ENCODE results near the gene KREMEN1.
A peak's percentile ranks its signal among the peaks of the same experiment; 100 is the strongest.
"Not testable (repeated sequence)": the region's sequence is repeated elsewhere in the genome, so short reads cannot be mapped to it uniquely, and the experiment has no call there.

KREMEN1 gene, protein sequence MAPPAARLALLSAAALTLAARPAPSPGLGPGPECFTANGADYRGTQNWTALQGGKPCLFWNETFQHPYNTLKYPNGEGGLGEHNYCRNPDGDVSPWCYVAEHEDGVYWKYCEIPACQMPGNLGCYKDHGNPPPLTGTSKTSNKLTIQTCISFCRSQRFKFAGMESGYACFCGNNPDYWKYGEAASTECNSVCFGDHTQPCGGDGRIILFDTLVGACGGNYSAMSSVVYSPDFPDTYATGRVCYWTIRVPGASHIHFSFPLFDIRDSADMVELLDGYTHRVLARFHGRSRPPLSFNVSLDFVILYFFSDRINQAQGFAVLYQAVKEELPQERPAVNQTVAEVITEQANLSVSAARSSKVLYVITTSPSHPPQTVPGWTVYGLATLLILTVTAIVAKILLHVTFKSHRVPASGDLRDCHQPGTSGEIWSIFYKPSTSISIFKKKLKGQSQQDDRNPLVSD

DNA sequence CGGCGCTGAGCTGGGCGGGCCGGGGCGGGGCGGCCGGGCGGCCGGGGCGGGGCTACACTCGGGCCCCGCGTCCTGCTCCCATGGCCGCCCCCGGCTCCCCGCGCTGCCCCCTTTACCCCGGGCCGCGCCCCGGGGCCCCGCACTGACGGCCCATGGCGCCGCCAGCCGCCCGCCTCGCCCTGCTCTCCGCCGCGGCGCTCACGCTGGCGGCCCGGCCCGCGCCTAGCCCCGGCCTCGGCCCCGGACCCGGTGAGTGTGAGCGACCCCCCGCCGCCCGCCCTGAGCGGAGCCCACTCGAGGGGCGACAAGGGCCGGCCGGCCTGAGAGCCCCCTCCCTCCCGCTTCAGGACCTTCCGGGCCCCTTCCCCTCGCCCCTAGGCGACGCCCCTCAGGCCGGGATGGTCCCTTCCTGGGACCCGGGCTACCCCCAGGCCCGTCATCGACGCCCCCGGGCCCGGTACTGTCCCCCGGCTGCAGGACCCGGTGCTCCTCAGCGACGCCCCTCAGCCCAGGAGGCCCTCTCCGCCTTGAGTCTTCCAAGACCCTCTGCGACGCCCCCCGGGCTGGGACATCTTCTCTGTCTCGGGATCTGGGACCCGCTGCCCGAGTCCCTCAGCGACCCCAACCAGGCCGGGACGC is at the start of gene KREMEN1:
Gene KREMEN1, plus strand, starts transcription at position 57 of the 639 bp plus-strand sequence. Its CDS starts 96 bp downstream, at position 153.
- no peak for DNase-seq

DNA sequence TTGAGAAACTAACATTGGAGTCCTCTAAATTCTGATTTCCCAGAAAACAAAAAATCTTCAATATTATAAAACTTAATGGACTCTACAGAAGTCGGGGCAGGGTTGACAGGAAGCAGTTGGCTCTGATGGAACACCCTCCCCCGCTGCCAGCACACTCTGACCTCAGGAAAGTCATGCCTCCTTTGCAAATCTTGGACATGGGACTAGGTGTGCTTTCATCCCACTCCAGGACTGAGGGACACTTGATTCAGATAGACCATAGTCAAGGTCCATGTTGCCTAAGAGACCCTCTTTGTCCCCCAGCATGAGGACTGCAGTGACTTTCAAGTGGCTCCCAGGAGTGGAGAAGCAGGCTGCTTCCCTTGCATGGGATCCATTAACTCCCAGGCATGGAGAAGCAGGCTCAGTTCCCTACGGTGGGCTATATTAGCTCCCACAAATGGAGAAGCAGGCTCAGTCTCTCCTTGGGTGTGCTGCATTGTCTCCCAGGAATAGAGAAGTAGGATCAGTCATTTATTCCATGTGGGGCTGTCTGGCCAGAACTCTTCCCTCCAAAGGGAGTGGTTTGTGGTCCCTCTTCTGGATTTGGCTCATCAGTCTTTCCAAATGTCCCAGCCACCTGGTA is 49.6 kb upstream of the KREMEN1 start:
- DNase-seq, result no peak

DNA sequence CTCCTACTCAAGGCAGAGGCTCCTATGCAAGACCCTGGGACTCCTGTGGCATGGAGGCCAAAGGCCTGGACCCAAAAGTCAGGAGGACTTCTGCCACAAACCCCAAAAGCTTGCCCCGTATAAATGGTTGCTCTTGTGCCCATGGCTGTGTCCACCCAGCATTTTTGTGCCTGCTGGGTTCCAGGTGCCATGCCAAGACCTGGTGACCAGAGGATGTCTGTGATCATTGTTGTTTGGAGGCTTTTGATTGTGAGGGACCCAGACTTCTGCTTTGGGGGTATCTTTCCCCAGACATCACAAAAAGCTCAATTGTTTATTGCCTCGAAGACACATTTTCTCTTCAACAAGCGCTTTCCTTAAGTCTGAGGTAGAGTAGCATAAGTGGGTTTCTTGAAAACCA is 46.3 kb upstream of the KREMEN1 start:
- no peak for DNase-seq

DNA sequence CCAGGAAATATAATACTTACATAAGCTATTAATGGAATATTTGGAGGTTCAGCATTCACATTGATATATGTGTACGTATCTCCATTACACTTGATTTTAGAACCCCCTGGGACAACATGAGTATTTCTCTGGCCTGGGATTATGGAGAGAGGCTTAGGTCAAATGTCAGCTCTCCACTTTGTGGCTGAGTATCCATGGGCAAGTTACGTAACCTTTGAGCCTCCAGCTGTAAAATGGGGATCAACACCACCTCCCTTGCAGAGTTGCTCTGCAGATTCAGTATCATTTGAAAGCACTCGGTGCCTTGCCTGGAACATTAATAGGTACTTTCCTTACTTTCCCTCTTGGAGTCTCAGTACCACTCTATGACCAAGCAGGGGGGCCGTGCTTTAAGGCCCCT is 44.4 kb upstream of the KREMEN1 start:
- no peak for DNase-seq

DNA sequence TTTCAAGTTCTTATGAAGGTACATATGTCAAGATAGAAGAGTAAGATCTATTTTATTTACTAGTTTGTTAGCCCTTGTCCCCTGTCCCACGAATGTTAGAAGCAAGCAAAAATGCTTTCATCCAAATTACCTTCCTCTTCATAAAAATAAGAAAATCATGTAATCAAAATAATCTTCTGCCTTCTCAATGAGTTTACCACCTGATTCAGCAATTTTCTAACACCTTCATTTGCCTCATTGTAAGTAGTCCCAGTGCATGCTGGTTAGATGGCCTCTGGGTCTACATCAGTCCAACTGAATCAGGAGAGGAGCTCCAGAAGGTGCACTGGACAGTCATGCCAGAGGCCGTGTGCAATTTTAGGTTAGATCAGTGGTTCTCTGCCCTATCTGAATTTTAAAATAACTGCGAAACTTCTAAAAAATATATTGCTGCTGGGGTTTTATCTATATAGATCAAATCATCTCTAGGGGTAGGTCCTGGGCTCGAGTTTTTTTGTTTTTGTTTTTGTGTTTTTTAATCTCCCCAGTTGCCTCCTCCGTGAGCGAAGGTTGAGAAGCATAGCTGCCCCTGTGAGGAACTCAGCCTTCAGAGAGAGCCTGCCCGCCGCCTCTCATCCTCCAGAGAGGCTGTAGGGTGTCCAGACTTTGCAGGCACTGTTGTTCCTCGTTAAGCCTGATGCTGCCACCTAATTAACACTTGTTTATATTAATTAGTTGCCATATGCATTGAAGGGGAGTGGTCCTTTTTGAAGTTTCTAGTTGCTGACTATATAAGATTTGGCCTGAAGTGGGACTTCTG is 43.4 kb upstream of the KREMEN1 start:
- no peak for DNase-seq

DNA sequence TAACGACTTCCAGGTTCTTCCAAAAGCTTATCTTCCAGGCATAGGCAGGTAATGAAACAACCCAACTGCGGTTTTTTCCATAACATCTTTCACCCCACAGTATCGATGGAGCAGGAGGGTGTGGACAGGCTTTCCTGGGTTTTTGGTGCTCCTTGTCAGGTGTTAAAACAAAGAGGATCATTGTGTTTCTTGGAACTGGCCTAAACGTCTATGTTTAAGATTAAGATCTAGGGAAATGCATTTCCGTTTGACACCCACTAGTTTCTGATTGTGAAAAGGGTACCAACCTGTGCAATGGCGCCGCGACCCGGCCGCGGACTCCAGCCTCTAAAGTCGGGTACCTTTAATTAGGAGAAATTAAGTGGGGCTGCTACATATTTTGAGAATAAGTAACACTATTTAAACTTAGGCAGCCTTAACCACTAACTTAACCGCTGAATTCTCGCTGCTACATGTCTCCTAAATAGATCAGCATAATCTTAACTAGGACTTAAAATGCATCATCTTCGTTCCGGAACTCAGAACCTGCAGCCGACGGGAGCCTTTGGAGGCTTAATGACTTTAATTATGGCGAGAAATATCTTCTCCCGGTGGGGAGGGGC is 42.7 kb upstream of the KREMEN1 start:
- DNase-seq, result peak; percentile 7

DNA sequence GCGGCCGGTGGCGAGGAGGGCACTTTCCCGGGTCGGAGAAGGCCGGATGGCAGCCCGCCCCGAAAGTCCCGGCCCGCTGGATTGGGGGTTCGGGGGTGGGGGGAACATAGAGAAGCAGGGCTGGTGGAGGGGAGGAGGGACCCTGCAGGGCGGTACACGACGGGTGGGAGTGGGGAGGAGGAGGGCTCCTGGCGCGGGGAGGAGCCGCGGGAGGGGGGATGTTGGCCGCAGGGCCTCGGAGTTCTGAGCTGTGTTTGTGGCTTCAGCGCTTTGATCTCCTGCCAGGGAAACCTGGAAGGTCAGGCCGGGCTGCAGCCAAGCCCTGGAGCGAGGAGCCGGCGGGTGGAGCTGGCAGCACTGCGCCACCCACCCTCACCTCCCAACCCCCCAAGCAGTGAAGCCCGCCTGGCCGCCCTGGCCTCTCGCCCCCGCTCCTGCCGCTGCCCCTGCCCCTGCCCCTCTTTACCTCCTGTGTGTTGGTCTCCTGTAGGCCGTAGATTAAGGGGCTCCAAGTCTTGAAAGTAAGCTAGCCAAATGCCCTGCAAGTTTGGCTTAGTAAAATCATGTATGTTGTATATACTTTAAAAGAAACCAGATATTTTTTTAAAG is 42.1 kb upstream of the KREMEN1 start:
- peak; percentile 74 for DNase-seq

DNA sequence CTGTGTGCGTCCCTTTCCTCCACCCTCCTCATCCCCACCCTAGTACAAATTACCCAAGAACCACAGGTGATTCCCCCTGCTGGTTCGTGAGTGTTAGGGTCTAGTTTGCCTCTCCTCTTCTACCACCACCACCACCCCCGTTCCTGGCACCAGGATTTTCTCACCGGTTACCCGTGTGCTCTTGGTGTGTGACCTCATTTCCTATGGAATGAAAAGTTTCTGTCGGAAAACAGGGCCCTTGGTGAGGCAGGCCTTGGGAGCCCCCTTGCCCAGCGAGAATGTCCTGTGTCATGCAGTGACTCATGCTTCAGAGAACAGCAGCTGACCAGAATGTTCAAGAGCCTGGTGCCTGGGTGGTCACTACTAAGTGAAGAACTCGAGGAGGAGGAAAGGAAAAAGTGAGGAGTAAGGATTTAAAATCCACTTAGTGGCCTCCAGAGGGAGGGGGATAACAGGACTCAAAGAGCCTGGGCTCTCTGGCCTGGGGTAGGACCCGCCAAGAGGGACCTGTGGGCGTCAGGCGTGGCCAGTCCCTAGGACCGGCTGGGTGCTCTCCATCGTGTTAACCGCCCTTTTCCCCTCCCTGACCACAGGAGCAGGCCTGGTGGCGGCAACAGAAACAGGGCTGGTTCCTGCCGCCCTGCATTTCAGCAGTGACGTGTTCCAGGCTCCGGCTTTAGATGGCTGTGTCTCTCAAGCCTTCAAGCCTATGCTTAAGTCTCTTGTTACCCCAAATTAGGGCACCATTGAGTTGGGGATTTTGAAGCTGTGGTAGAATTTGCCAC is 41.4 kb upstream of the KREMEN1 start:
- peak; percentile 53 for DNase-seq

DNA sequence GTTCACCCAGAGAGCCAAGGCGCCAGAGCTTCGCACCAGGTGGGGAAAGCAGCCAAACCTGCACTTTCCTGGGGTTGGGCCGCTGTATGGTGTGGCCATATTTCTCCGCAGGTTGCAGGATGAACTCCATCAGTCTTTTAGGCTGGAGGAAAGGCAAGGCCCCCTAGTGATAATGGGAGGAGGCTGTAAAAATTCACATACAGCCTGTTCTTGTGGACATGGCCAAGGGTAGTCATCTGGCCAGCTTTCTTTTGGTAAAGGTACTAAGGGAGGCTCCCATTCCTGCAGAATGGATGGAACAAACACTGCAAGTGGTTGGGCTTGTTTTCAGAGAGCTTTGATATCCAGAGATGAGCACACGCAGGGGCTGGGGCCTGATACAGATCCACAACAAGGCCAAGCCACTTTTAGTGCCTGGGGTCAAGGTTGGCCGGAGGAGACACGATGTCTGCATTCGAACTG is 40.8 kb upstream of the KREMEN1 start:
- no peak for DNase-seq

DNA sequence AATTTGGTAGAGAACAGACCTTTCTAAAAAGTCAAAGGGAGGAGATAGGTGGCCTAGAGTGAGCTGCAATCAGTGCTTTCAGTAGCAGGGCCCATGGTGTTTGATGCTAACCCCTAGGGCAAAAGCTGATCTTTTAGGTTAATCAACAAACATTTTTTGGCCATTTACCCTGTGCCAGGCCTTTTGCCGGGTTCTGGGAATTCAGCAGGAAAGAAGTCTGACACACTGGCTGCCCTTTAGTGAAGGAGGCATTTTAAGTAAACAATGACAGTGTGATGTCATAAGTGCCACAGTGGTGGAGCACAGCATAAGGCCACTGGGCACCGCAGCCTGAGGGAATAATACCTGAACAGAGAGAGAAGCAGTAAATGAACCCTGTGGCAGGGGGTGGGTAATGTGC is 40.3 kb upstream of the KREMEN1 start:
- DNase-seq, result no peak

DNA sequence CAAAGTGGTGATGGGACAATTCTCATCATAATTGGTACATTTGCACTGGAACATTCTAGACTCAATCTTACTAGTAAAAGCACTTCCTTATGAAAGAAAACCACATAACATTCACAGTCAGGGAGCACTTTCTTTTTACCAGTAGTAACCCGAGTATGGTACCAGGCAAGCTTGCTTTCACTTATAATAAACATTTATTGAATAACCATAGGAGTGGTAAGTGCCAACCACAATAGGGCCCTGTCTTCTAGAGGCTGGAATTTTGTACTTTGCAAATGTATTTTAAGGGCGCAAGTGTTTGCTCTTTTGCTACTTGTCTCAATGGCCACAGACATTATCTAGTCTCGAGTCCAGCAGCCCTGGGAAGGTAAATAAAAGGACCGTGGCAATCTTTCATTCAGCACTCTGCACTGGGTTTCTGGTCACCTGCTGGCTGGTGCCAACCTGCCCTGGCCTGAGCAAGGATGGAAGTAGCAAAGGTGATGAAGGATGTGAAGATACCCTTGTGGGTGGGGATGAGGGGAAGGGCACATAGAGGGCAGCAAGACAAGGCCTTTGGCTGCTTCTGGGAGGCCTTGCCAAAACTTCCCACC is 35.4 kb upstream of the KREMEN1 start:
- DNase-seq, result no peak

DNA sequence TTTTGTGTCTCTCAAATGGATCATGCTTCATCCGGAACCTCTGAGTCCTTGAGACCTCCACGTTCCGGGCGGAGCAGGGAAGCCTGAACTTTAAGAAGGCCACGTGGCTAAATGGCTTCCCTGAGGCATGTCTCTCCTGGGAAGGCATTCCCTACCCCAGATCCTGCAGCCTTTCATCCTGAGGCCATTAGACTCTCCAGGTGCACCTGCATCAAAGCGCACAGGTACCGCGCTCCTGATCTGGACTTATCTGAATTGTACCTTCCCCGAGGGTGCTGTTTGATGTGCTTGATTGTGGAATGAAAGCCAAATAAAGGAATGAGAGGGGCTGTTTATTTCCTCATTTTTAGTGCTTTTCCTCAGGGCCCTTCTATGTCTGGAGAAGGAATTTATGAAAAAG is 33.7 kb upstream of the KREMEN1 start:
- no peak for DNase-seq

DNA sequence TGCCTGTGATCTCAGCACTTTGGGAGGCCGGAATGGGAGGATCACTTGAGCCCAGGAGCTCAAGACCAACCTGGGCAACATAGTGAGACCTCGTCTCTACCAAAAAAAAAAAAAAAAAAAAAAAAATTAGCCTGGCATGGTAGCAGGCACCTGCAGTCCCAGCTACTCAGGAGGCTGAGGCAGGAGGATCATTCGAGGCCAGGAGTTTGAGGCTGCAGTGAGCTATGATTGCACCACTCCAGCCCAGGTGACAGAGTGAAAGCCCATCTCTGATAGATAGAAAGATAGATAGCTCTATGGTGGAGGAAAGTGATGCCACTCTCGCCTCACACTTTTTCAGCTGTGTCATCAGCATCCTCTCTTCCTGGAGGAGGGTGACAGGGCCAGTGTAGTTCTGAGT is 33.2 kb upstream of the KREMEN1 start:
- DNase-seq, result not testable (repeated sequence)

DNA sequence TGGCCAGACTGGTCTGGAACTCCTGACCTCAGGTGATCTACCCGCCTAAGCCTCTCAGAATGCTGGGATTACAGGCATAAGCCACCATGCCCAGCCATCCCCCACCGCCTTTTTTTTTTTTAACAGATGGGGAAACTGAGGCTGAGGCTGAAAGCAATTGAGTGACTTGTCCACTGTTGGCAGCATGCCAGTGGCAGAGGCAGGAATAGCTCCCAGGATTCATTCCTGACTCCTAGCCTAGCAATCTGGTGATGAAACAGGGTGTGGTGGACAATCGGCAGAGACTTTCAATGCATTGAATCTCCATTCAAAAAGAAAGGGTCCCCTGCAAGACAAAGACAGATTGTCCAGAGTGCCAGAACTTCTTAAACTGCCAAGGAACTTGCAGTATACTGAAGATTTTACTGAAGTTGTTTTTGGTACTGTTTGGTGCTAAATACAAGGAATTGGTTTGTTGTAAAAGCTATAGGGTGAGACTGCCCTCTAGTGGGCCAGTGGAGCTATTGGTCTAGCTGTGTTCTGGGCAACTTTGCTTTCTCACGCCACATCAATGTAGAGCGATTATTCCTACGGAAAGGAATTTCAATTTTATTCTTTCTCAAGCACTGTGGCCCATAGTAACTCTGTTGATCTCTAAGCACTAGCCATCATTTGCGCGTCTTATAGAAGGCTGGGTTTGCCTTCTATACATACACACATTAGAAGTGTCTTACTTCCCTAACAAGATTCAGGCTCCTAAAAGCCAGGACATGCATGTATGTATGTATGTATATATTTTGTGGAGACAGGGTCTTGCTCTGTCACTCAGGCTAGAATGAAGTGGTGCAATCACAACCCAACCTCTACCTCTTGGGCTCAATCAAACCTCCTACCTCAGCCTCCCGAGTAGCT is 32.2 kb upstream of the KREMEN1 start:
- DNase-seq, result peak; percentile 81

DNA sequence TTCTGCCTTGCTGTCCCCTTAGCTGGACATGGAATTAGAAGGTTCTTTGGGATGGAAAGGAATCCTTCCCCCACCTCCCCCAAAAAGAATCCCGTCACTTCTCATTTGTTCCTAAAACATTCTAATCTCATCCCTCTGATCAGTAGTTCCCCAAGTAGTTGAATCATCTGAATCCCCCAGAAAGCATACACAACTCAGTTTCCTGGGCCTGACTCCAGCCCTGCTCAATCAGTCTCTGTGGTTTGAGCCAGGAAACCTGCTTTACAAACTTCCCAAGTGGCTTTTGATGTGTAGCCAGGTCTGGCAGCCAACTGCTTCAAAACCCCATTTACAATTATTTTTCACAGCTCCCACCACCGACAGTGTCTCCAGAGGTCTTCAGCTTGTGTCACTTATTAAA is 31.4 kb upstream of the KREMEN1 start:
- no peak for DNase-seq

DNA sequence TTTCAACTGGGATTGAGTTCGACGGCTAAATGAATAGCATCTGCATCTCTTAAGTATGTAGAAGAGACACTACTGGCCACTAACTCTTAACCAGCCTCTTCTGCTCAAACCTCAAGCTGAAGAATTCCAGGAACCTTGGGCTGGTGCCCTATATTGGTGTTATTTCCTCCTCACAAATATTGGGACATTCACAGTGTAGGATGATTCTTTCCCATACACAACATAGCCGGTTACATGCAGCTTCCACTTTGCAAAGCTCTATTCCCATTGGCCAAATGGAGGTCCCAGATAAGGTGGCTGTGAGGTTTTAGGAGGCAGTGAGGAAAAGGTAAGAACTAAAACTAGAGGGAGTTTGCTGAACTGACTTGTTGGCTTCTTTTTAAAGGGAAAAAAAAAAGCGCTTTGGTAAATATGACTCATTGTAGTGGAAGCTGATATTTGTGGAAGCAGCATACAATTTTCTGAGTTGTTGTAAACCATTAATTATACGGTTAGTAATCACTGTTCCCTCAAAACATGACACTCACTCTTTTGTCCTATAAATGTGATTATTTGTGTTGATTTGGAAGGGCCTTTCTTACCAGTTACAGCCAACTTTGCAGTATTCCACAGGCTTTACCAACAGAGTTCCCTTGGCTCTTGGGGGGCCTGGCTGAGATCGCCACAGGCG is 28.8 kb upstream of the KREMEN1 start:
- DNase-seq, result no peak

DNA sequence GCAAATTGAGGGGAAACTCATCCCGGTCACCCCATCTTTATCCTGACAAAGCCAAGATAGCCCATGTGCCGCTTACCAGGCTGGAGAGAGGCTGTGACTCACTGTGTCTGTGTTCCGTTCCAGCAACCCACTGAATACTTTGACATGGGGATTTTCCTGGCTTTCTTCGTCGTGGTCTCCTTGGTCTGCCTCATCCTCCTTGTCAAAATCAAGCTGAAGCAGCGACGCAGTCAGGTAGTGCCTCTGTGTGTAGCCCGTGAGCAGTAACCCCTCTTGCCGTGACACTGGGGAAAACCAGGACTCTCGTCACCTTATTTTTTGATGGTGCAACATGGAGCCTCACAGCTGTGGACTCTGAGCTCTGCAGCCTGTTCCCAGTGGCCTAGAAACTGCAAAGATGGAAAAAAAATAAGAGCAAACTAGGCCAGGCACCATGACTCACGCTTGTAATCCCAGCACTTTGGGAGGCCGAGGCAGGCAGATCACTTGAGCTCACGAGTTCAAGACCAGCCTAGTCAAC is 28.1 kb upstream of the KREMEN1 start:
- no peak for DNase-seq

DNA sequence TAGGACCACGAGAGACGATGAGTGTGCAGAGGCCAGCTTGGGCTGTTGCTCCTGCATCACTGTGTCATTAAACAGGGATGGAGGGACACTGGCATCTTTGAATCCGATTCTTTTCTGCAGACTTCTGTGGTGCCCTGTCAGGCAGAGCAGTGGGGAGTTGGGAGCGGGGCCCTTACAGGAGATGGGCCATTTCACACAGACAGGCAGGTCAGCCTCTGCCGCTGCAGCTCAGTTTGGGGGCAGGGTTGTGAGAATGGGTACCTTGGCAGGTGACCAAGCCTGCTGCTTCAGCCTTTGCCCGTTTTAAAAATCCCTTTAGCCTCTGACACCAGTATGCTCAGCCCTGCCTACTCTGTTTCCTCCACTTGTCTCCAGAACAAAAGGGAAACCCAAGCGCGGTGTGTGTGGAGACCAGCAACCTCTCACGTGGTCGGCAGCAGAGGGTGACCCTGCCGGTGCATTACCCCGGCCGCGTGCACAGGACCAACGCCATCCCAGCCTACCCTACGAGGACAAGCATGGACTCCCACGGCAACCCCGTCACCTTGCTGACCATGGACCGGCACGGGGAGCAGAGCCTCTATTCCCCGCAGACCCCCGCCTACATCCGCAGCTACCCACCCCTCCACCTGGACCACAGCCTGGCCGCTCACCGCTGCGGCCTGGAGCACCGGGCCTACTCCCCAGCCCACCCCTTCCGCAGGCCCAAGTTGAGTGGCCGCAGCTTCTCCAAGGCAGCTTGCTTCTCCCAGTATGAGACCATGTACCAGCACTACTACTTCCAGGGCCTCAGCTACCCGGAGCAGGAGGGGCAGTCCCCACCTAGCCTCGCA is 23.8 kb upstream of the KREMEN1 start:
- DNase-seq, result no peak

Data from hematopoietic multipotent progenitor cell treated with erythropoietin and hydrocortisone succinate and interleukin-3 and kit ligand, for 8 days (in vitro differentiated cells).